Measurements from ENCODE around the gene ALG3. TPM values are rescaled to one million over a fixed set of nuclear protein-coding genes. Genes with fewer than 3 reads are reported as not detected.
"Not testable (repeated sequence)": the region's sequence is repeated elsewhere in the genome, so short reads cannot be mapped to it uniquely, and the experiment has no call there.

Gene ALG3
- total RNA-seq (2014; rRNA removed; shearing (Covaris generic)): 96.6 and 100 TPM in 2 replicates
- 242 and 254 TPM in 2 replicates for polyA plus RNA-seq (2015; cell fraction: cytosol; rRNA removed)
- polyA plus RNA-seq (2015; cell fraction: nucleus; rRNA removed): 322 and 374 TPM in 2 replicates

GRCh38 chr3:184248454-184249411, at the start of gene ALG3:
Gene ALG3, minus strand, starts transcription at chr3:184248962. Its CDS starts 22 bp downstream, at chr3:184248940.
- in situ Hi-C loops (cut with HindIII; ENCODE audit: low pct_unique_long_range_greater_than_20kb, low sequenced_read_pairs): no loop called here

GRCh38 chr3:184296616-184297015, 47.9 kb upstream of the ALG3 start:
- in situ Hi-C loops (cut with HindIII; ENCODE audit: low pct_unique_long_range_greater_than_20kb, low sequenced_read_pairs): no loop called here
- DNase-seq (ENCODE audit: low read depth, low spot score): no peak

More at GRCh38 chr3:184248454-184249411, at the start of gene ALG3:
- DNase-seq (ENCODE audit: low read depth, low spot score): peak; percentile 82

GRCh38 chr3:184295771-184296170, 47.0 kb upstream of the ALG3 start:
- no peak for DNase-seq (ENCODE audit: low read depth, low spot score)
- in situ Hi-C loops (cut with HindIII; ENCODE audit: low pct_unique_long_range_greater_than_20kb, low sequenced_read_pairs): no loop called here

GRCh38 chr3:184291738-184292445, 43.1 kb upstream of the ALG3 start:
- no peak for DNase-seq (ENCODE audit: low read depth, low spot score)
- in situ Hi-C loops (cut with HindIII; ENCODE audit: low pct_unique_long_range_greater_than_20kb, low sequenced_read_pairs): no loop called here

GRCh38 chr3:184291044-184291737, 42.4 kb upstream of the ALG3 start:
- in situ Hi-C loops (cut with HindIII; ENCODE audit: low pct_unique_long_range_greater_than_20kb, low sequenced_read_pairs): no loop called here
- DNase-seq (ENCODE audit: low read depth, low spot score): no peak

GRCh38 chr3:184290331-184290730, 41.6 kb upstream of the ALG3 start:
- DNase-seq (ENCODE audit: low read depth, low spot score): no peak
- in situ Hi-C loops (cut with HindIII; ENCODE audit: low pct_unique_long_range_greater_than_20kb, low sequenced_read_pairs): no loop called here

GRCh38 chr3:184289426-184289938, 40.7 kb upstream of the ALG3 start:
- in situ Hi-C loops (cut with HindIII; ENCODE audit: low pct_unique_long_range_greater_than_20kb, low sequenced_read_pairs): no loop called here

GRCh38 chr3:184284696-184285095, 35.9 kb upstream of the ALG3 start:
- peak; percentile 92 for DNase-seq (ENCODE audit: low read depth, low spot score)
- in situ Hi-C loops (cut with HindIII; ENCODE audit: low pct_unique_long_range_greater_than_20kb, low sequenced_read_pairs): no loop called here

More at GRCh38 chr3:184289426-184289938, 40.7 kb upstream of the ALG3 start:
- peak; percentile 75 for DNase-seq (ENCODE audit: low read depth, low spot score)

- no peak for DNase-seq (ENCODE audit: low read depth, low spot score)
- in situ Hi-C loops (cut with HindIII; ENCODE audit: low pct_unique_long_range_greater_than_20kb, low sequenced_read_pairs): no loop called here
Observed at GRCh38 chr3:184283681-184284080, 34.9 kb upstream of the ALG3 start.

- DNase-seq (ENCODE audit: low read depth, low spot score): no peak
- in situ Hi-C loops (cut with HindIII; ENCODE audit: low pct_unique_long_range_greater_than_20kb, low sequenced_read_pairs): no loop called here
Observed at GRCh38 chr3:184282941-184283340, 34.2 kb upstream of the ALG3 start.

GRCh38 chr3:184277366-184277765, 28.6 kb upstream of the ALG3 start:
- in situ Hi-C loops (cut with HindIII; ENCODE audit: low pct_unique_long_range_greater_than_20kb, low sequenced_read_pairs): no loop called here
- DNase-seq (ENCODE audit: low read depth, low spot score): no peak

GRCh38 chr3:184275961-184276910, 27.5 kb upstream of the ALG3 start, which contains the start of gene ECE2:
Gene ECE2, plus strand, starts transcription at chr3:184276022. Its CDS starts 132 bp downstream, at chr3:184276154.
- in situ Hi-C loops (cut with HindIII; ENCODE audit: low pct_unique_long_range_greater_than_20kb, low sequenced_read_pairs): no loop called here
- no peak for DNase-seq (ENCODE audit: low read depth, low spot score)

- in situ Hi-C loops (cut with HindIII; ENCODE audit: low pct_unique_long_range_greater_than_20kb, low sequenced_read_pairs): no loop called here
- DNase-seq (ENCODE audit: low read depth, low spot score): no peak
Observed at GRCh38 chr3:184275381-184275701, 26.6 kb upstream of the ALG3 start.

- DNase-seq (ENCODE audit: low read depth, low spot score): no peak
- in situ Hi-C loops (cut with HindIII; ENCODE audit: low pct_unique_long_range_greater_than_20kb, low sequenced_read_pairs): no loop called here
Observed at GRCh38 chr3:184272269-184272668, 23.5 kb upstream of the ALG3 start.

- in situ Hi-C loops (cut with HindIII; ENCODE audit: low pct_unique_long_range_greater_than_20kb, low sequenced_read_pairs); DNase-seq (ENCODE audit: low read depth, low spot score): not testable (repeated sequence)
Observed at GRCh38 chr3:184267249-184267648, 18.5 kb upstream of the ALG3 start.

GRCh38 chr3:184262764-184263179, 14.0 kb upstream of the ALG3 start:
- in situ Hi-C loops (cut with HindIII; ENCODE audit: low pct_unique_long_range_greater_than_20kb, low sequenced_read_pairs): no loop called here

More at GRCh38 chr3:184262764-184263179, 14.0 kb upstream of the ALG3 start:
- no peak for DNase-seq (ENCODE audit: low read depth, low spot score)

Measured in SK-MEL-5 (cell line).